HG03378 (cell line): ENCODE results near the gene PLCB1.
"Not testable (repeated sequence)": the region's sequence is repeated elsewhere in the genome, so short reads cannot be mapped to it uniquely, and the experiment has no call there.

Experiments used
- ATAC-seq: cut with Tn5 transposase; IDR thresholded peaks from one replicate; pipeline ENCODE4 v1.9.1; 2021; ENCODE audit warnings: mild to moderate bottlenecking, moderate library complexity; ENCODE audit not compliant: unreplicated experiment

The PLCB1 gene

GRCh38 chr20:8635837-8636236 is 503.8 kb downstream of the PLCB1 start:
- ATAC-seq = no peak

- ATAC-seq = no peak
Observed at GRCh38 chr20:8639112-8639778, 507.2 kb downstream of the PLCB1 start.

- ATAC-seq = no peak
Observed at GRCh38 chr20:8640461-8640860, 508.4 kb downstream of the PLCB1 start.

- no peak for ATAC-seq
Observed at GRCh38 chr20:8642247-8642646, 510.2 kb downstream of the PLCB1 start.

GRCh38 chr20:8644468-8644867 is 512.4 kb downstream of the PLCB1 start:
- not testable (repeated sequence) for ATAC-seq

GRCh38 chr20:8645326-8645725 is 513.3 kb downstream of the PLCB1 start:
- no peak for ATAC-seq

GRCh38 chr20:8646033-8646441 is 514.0 kb downstream of the PLCB1 start:
- no peak for ATAC-seq

GRCh38 chr20:8646716-8647115 is 514.6 kb downstream of the PLCB1 start:
- ATAC-seq = no peak

- ATAC-seq = no peak
Observed at GRCh38 chr20:8647961-8648441, 515.9 kb downstream of the PLCB1 start.

GRCh38 chr20:8648466-8648865 is 516.4 kb downstream of the PLCB1 start:
- no peak for ATAC-seq

GRCh38 chr20:8652396-8652795 is 520.3 kb downstream of the PLCB1 start:
- no peak for ATAC-seq

- ATAC-seq = no peak
Observed at GRCh38 chr20:8654486-8654885, 522.4 kb downstream of the PLCB1 start.

- ATAC-seq = no peak
Observed at GRCh38 chr20:8656335-8656734, 524.3 kb downstream of the PLCB1 start.

- ATAC-seq = no peak
Observed at GRCh38 chr20:8657664-8658063, 525.6 kb downstream of the PLCB1 start.

- ATAC-seq = no peak
Observed at GRCh38 chr20:8658103-8658502, 526.0 kb downstream of the PLCB1 start.

GRCh38 chr20:8661229-8661952 is 529.3 kb downstream of the PLCB1 start:
- no peak for ATAC-seq

- ATAC-seq = no peak
Observed at GRCh38 chr20:8662433-8662954, 530.4 kb downstream of the PLCB1 start.

GRCh38 chr20:8663424-8663823 is 531.4 kb downstream of the PLCB1 start:
- no peak for ATAC-seq

- no peak for ATAC-seq
Observed at GRCh38 chr20:8664778-8665177, 532.7 kb downstream of the PLCB1 start.

- ATAC-seq = no peak
Observed at GRCh38 chr20:8667306-8667705, 535.2 kb downstream of the PLCB1 start.

GRCh38 chr20:8670207-8670892 is 538.3 kb downstream of the PLCB1 start:
- ATAC-seq = no peak

GRCh38 chr20:8670893-8671215 is 538.8 kb downstream of the PLCB1 start:
- no peak for ATAC-seq
